GM21515 (cell line): ENCODE results near the gene CFAP70.
"Not testable (repeated sequence)": the region's sequence is repeated elsewhere in the genome, so short reads cannot be mapped to it uniquely, and the experiment has no call there.

Experiments used
- ATAC-seq: cut with Tn5 transposase; IDR thresholded peaks from one replicate; pipeline ENCODE4 v1.9.1; 2021; ENCODE audit not compliant: unreplicated experiment

Gene CFAP70

GRCh38 chr10:73340121-73340520 is 18.5 kb downstream of the CFAP70 start:
- no peak for ATAC-seq

- no peak for ATAC-seq
These were observed 19.2 kb downstream of the CFAP70 start for GRCh38 chr10:73339436-73339835.

GRCh38 chr10:73338801-73339368 is 19.8 kb downstream of the CFAP70 start:
- no peak for ATAC-seq

- ATAC-seq: no peak
These were observed 25.5 kb downstream of the CFAP70 start for GRCh38 chr10:73333202-73333601.

- ATAC-seq: no peak
These were observed 26.3 kb downstream of the CFAP70 start for GRCh38 chr10:73332379-73332778.

GRCh38 chr10:73328523-73328922 is 30.1 kb downstream of the CFAP70 start:
- ATAC-seq: not testable (repeated sequence)

- ATAC-seq: not testable (repeated sequence)
These were observed 33.4 kb downstream of the CFAP70 start for GRCh38 chr10:73325290-73325689.

- ATAC-seq: not testable (repeated sequence)
These were observed 35.1 kb downstream of the CFAP70 start for GRCh38 chr10:73323582-73323981.

GRCh38 chr10:73310475-73310874 is 48.2 kb downstream of the CFAP70 start:
- ATAC-seq: no peak

- ATAC-seq: no peak
These were observed 51.4 kb downstream of the CFAP70 start for GRCh38 chr10:73307203-73307800.

GRCh38 chr10:73306171-73306708 is 52.4 kb downstream of the CFAP70 start:
- ATAC-seq: no peak

- no peak for ATAC-seq
These were observed 61.7 kb downstream of the CFAP70 start for GRCh38 chr10:73296946-73297345.

GRCh38 chr10:73293461-73293860 is 65.2 kb downstream of the CFAP70 start:
- ATAC-seq: no peak

GRCh38 chr10:73289958-73290357 is 68.7 kb downstream of the CFAP70 start:
- no peak for ATAC-seq

- no peak for ATAC-seq
These were observed 71.2 kb downstream of the CFAP70 start for GRCh38 chr10:73287441-73287840.

- no peak for ATAC-seq
These were observed 77.6 kb downstream of the CFAP70 start for GRCh38 chr10:73281097-73281496.

GRCh38 chr10:73264423-73264822 is 94.2 kb downstream of the CFAP70 start:
- no peak for ATAC-seq

- no peak for ATAC-seq
These were observed 94.8 kb downstream of the CFAP70 start for GRCh38 chr10:73263693-73264347.

- ATAC-seq: no peak
These were observed 95.6 kb downstream of the CFAP70 start for GRCh38 chr10:73262880-73263555.

- ATAC-seq: no peak
These were observed 96.4 kb downstream of the CFAP70 start for GRCh38 chr10:73262105-73262730.

- ATAC-seq: no peak
These were observed 97.2 kb downstream of the CFAP70 start for GRCh38 chr10:73261362-73261995.
